T follicular helper cell (primary cell): Measurements from ENCODE around the gene CDRT4.

Experiments
- DNase-seq: peaks from one replicate; pipeline ENCODE4 v3.0.0-alpha.2; 2020; ENCODE audit warnings: low read depth

CDRT4 gene

GRCh38 chr17:15492791-15493692 is 25.6 kb upstream of the CDRT4 start:
- DNase-seq, result no peak

- no peak for DNase-seq
Measured at GRCh38 chr17:15492186-15492585, 24.8 kb upstream of the CDRT4 start.

GRCh38 chr17:15490634-15491261 is 23.3 kb upstream of the CDRT4 start:
- no peak for DNase-seq

GRCh38 chr17:15488557-15488956 is 21.1 kb upstream of the CDRT4 start:
- DNase-seq, result no peak

GRCh38 chr17:15485045-15485444 is 17.6 kb upstream of the CDRT4 start:
- DNase-seq, result no peak

GRCh38 chr17:15483431-15483830 is 16.0 kb upstream of the CDRT4 start:
- DNase-seq, result no peak

GRCh38 chr17:15482476-15482875 is 15.1 kb upstream of the CDRT4 start:
- DNase-seq, result no peak

GRCh38 chr17:15481481-15481880 is 14.1 kb upstream of the CDRT4 start:
- DNase-seq, result no peak

- DNase-seq, result no peak
Measured at GRCh38 chr17:15480204-15480603, 12.8 kb upstream of the CDRT4 start.

GRCh38 chr17:15479703-15480102 is 12.3 kb upstream of the CDRT4 start:
- no peak for DNase-seq

- no peak for DNase-seq
Measured at GRCh38 chr17:15478845-15479244, 11.4 kb upstream of the CDRT4 start.

GRCh38 chr17:15475631-15476354 is 8.4 kb upstream of the CDRT4 start:
- no peak for DNase-seq

GRCh38 chr17:15472891-15473290 is 5.5 kb upstream of the CDRT4 start:
- no peak for DNase-seq

- no peak for DNase-seq
Measured at GRCh38 chr17:15470536-15470935, 3.1 kb upstream of the CDRT4 start.

- DNase-seq, result no peak
Measured at GRCh38 chr17:15469260-15469659, 1.8 kb upstream of the CDRT4 start.

- DNase-seq, result no peak
Measured at GRCh38 chr17:15468126-15468525, 705 bp upstream of the CDRT4 start.

- no peak for DNase-seq
Measured at GRCh38 chr17:15466131-15466530, 1.3 kb downstream of the CDRT4 start.

- DNase-seq, result no peak
Measured at GRCh38 chr17:15465045-15465701, 2.2 kb downstream of the CDRT4 start.

- no peak for DNase-seq
Measured at GRCh38 chr17:15464231-15464985, 3.0 kb downstream of the CDRT4 start.

- DNase-seq, result no peak
Measured at GRCh38 chr17:15462976-15463772, 4.2 kb downstream of the CDRT4 start.

GRCh38 chr17:15457723-15458094 is 9.7 kb downstream of the CDRT4 start:
- DNase-seq, result no peak
